Measurements from ENCODE around the gene ADGRV1. TPM values are rescaled to one million over a fixed set of nuclear protein-coding genes. Genes with fewer than 3 reads are reported as not detected.

Gene ADGRV1
- polyA plus RNA-seq, 3 donors = 0.18 to 0.33 TPM; not detected in 1

- Mint-ChIP-seq H3K27me3 (ENCODE audit: low read depth in 3 of 3) (peaks cover 0 to 1% (median 0%) of the 10 kb centered on the region in 3 donors), H3K4me1 (peaks cover 1% of the 10 kb centered on the region), H3K27ac (no peak overlapping the region), H3K36me3 (no peaks in the 10 kb centered on the region), H3K4me3 (no peak overlapping the region), H3K9me3 (peaks cover 0 to 3% (median 0%) of the 10 kb centered on the region in 7 donors)
- Histone ChIP-seq H3K4me1 (ENCODE audit: control insufficient read depth in 1 of 2, insufficient read depth in 2 of 2, low read length in 2 of 2) (no peaks in the 10 kb centered on the region), H3K9me3 (replicated peaks in 1 of 2; ENCODE audit: control insufficient read depth in 1 of 2, insufficient read depth in 1 of 2, low read length in 2 of 2) (no peaks in the 10 kb centered on the region), H3K4me3 (replicated peaks in 1 of 3; ENCODE audit: low read depth in 2 of 3, low read length in 3 of 3) (no peak overlapping the region), H4K20me1 (ENCODE audit: insufficient read depth, low read length) (no peaks in the 10 kb centered on the region), H3K27me3 (ENCODE audit: control insufficient read depth in 2 of 2, insufficient read depth in 2 of 2, low read length in 2 of 2) (no peaks in the 10 kb centered on the region), H3K79me2 (ENCODE audit: insufficient read depth, low read length) (no peaks in the 10 kb centered on the region), H2AFZ (ENCODE audit: insufficient read depth, low read depth, low read length, poor library complexity, severe bottlenecking) (no peak overlapping the region), H3K9ac (ENCODE audit: insufficient read depth, low read length, poor library complexity, severe bottlenecking) (no peak overlapping the region), H3K27ac (ENCODE audit: low read depth in 1 of 2, low read length in 2 of 2) (no peak overlapping the region), H3K4me2 (replicated peaks; ENCODE audit: extremely low read depth, low read length, poor library complexity, severe bottlenecking) (no peak overlapping the region), H3K36me3 (replicated peaks in 1 of 2; ENCODE audit: control insufficient read depth in 1 of 2, insufficient read depth in 2 of 2, low read length in 2 of 2) (no peaks in the 10 kb centered on the region)
- no peak for DNase-seq
- TF ChIP-seq CTCF (IDR thresholded peaks at IDR 0.05) = no peak
- intact Hi-C loops (cut with micrococcal nuclease) = loop anchor here (5.0 kb wide), 1 partner anchor 484 kb away; no protein-coding TSS in a partner anchor
Observed at GRCh38 chr5:90933298-90933697, 374.7 kb downstream of the ADGRV1 start.

GRCh38 chr5:90934091-90934719, 375.6 kb downstream of the ADGRV1 start:
- no peaks in the 10 kb centered on the region for H3K27me3 ChIP-seq (ENCODE audit: control insufficient read depth in 2 of 2, insufficient read depth in 2 of 2, low read length in 2 of 2)
- H3K27me3 Mint-ChIP-seq (ENCODE audit: low read depth in 3 of 3) = peaks cover 0 to 1% (median 0%) of the 10 kb centered on the region in 3 donors
- no peak overlapping the region for H3K9ac ChIP-seq (ENCODE audit: insufficient read depth, low read length, poor library complexity, severe bottlenecking)
- no peak overlapping the region for H3K4me3 ChIP-seq (replicated peaks in 1 of 3; ENCODE audit: low read depth in 2 of 3, low read length in 3 of 3)
- peak overlapping the region in 3 of 7 donors; percentile 4 to 15 (median 11) for H3K27ac Mint-ChIP-seq
- H3K9me3 ChIP-seq (replicated peaks in 1 of 2; ENCODE audit: control insufficient read depth in 1 of 2, insufficient read depth in 1 of 2, low read length in 2 of 2) = no peaks in the 10 kb centered on the region
- H3K79me2 ChIP-seq (ENCODE audit: insufficient read depth, low read length) = no peaks in the 10 kb centered on the region
- no peak for TF ChIP-seq CTCF (IDR thresholded peaks at IDR 0.05)
- H3K36me3 Mint-ChIP-seq = no peaks in the 10 kb centered on the region
- intact Hi-C loops (cut with micrococcal nuclease) = loop anchor here (5.0 kb wide), 1 partner anchor 483 kb away; no protein-coding TSS in a partner anchor
- H3K36me3 ChIP-seq (replicated peaks in 1 of 2; ENCODE audit: control insufficient read depth in 1 of 2, insufficient read depth in 2 of 2, low read length in 2 of 2) = no peaks in the 10 kb centered on the region
- no peak for DNase-seq
- WGBS (ENCODE audit: insufficient coverage) = 89% methylated on average over 3 of the region's 5 CpGs
- H4K20me1 ChIP-seq (ENCODE audit: insufficient read depth, low read length) = no peaks in the 10 kb centered on the region
- H3K4me1 Mint-ChIP-seq = peaks cover 1% of the 10 kb centered on the region
- peaks cover 0 to 3% (median 0%) of the 10 kb centered on the region in 7 donors for H3K9me3 Mint-ChIP-seq
- no peak overlapping the region for H3K27ac ChIP-seq (ENCODE audit: low read depth in 1 of 2, low read length in 2 of 2)
- H2AFZ ChIP-seq (ENCODE audit: insufficient read depth, low read depth, low read length, poor library complexity, severe bottlenecking) = no peak overlapping the region
- H3K4me1 ChIP-seq (ENCODE audit: control insufficient read depth in 1 of 2, insufficient read depth in 2 of 2, low read length in 2 of 2) = no peaks in the 10 kb centered on the region
- no peak overlapping the region for H3K4me3 Mint-ChIP-seq
- no peak overlapping the region for H3K4me2 ChIP-seq (replicated peaks; ENCODE audit: extremely low read depth, low read length, poor library complexity, severe bottlenecking)

Measured in CD14-positive monocyte (primary cell).